ENCODE measurements around the gene EHF.

- TF ChIP-seq EZH2 (IDR thresholded peaks at IDR 0.05; ENCODE audit: insufficient read depth, low read length) (no peak), CTCF (IDR thresholded peaks at IDR 0.05; ENCODE audit: insufficient read depth, low read depth, low read length) (no peak)
These were observed 8.8 kb downstream of the EHF start for GRCh38 chr11:34629711-34630110.
